Uterus (tissue), 4 donors: ENCODE data around the gene RFTN2. TPM values are rescaled to one million over a fixed set of nuclear protein-coding genes. Genes with fewer than 3 reads are reported as not detected.

ENCODE experiments used
- DNase-seq, 2 donors: peaks; one replicate each; pipeline ENCODE4 v3.0.0-alpha.2; 2019 to 2020
- H3K27ac ChIP-seq, 2 donors: fragments of 200-600 bp; sonication (generic); 1 replicate in 1 of 2; 2 replicates in 1 of 2; pipeline ENCODE4 v1.5.1; 2016 to 2018
- H3K27me3 ChIP-seq, 2 donors: fragments of 200-600 bp; sonication (generic); one replicate each; pipeline ENCODE4 v1.5.1; 2018 to 2019; ENCODE audit warnings: control low read depth in 1 of 2
- H3K36me3 ChIP-seq, 2 donors: fragments of 200-600 bp; sonication (generic); one replicate each; pipeline ENCODE4 v1.5.1; 2019; ENCODE audit warnings: control low read depth in 1 of 2
- H3K4me1 ChIP-seq, 2 donors: fragments of 200-600 bp; sonication (generic); one replicate each; pipeline ENCODE4 v1.5.1; 2018 to 2019; ENCODE audit warnings: control low read depth in 1 of 2
- H3K4me3 ChIP-seq, 2 donors: fragments of 200-600 bp; sonication (generic); 1 replicate in 1 of 2; 2 replicates in 1 of 2; pipeline ENCODE4 v1.5.1; 2018 to 2019; ENCODE audit warnings: mild to moderate bottlenecking in 1 of 2
- H3K9me3 ChIP-seq, 2 donors: fragments of 200-600 bp; sonication (generic); one replicate each; pipeline ENCODE4 v1.5.1; 2019; ENCODE audit warnings: control low read depth in 1 of 2
- POLR2A ChIP-seq, 2 donors: fragments of 450-650 bp; IDR thresholded peaks; one replicate each; pipeline ENCODE4 v1.6.1; 2016; ENCODE audit warnings: antibody characterized with exemption in 2 of 2, mild to moderate bottlenecking in 1 of 2, moderate library complexity in 1 of 2
- intact Hi-C: fragments of 100-400 bp; cut with DNase I; formaldehyde crosslinking; loops from one replicate; pipeline ENCODE4 v1.15.1; 2023; ENCODE audit warnings: low total_unique reads
- total RNA-seq, 4 donors: library from RNA; depleted of rRNA in 3 of 4; stranded (reverse); fragments of >200 nt in 3 of 4; gene quantifications; one replicate each; pipeline versions ENCODE4 v1.1.0 to v1.2.4, GENCODE V29; 2014 to 2023
- TF ChIP-seq, protein P1 (sequence below), 4 experiments: fragments of 200-600 bp in 2 of 4; fragments of 450-650 bp in 2 of 4; sonication (generic) in 2 of 4; IDR thresholded peaks; one replicate each; pipeline ENCODE4 v1.5.1; 2016 to 2019; ENCODE audit warnings: antibody characterized with exemption in 4 of 4, mild to moderate bottlenecking in 2 of 4, moderate library complexity in 1 of 4
- donor health status: DM: yes; HTN: yes; CAD: no.

Gene RFTN2
- total RNA-seq, 4 donors from 2014 or later: 2.0 to 26.7 (median 9.5) TPM

DNA sequence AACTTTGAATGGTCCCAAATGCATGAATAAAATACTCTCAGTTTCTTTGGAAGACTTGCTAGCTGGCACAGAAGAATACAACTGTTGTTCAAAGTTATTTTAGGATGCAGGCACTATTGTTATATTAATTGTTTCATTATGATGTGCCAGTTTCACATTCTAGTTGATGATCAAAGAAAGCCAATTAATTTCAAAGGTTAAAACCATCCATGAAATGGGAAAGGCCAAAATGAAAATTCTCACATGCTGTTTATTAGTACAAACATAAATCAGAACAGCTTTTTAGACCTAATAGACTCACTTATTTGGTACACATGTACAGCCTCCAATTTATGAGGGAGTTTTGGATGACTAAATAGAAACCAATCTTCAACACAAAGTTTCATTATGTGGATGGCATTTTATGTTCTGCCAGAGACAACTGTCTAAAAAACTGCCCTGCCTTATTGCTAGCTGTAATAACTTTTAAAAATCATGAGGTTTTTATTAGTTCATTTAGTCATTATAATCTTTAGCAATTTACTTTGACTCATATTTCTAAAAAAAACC, 42.2 kb downstream of the RFTN2 start:
- no peak overlapping the region for H3K4me3 ChIP-seq
- H3K36me3 ChIP-seq: no peaks in the 10 kb centered on the region
- DNase-seq: no peak
- no peaks in the 10 kb centered on the region for H3K4me1 ChIP-seq
- intact Hi-C loops: no loop called here
- H3K27me3 ChIP-seq: no peaks in the 10 kb centered on the region
- H3K27ac ChIP-seq: no peak overlapping the region
- no peaks in the 10 kb centered on the region for H3K9me3 ChIP-seq
- TF ChIP-seq, protein P1, sequence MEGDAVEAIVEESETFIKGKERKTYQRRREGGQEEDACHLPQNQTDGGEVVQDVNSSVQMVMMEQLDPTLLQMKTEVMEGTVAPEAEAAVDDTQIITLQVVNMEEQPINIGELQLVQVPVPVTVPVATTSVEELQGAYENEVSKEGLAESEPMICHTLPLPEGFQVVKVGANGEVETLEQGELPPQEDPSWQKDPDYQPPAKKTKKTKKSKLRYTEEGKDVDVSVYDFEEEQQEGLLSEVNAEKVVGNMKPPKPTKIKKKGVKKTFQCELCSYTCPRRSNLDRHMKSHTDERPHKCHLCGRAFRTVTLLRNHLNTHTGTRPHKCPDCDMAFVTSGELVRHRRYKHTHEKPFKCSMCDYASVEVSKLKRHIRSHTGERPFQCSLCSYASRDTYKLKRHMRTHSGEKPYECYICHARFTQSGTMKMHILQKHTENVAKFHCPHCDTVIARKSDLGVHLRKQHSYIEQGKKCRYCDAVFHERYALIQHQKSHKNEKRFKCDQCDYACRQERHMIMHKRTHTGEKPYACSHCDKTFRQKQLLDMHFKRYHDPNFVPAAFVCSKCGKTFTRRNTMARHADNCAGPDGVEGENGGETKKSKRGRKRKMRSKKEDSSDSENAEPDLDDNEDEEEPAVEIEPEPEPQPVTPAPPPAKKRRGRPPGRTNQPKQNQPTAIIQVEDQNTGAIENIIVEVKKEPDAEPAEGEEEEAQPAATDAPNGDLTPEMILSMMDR (IDR thresholded peaks at IDR 0.05): no peak
- TF ChIP-seq POLR2A (IDR thresholded peaks at IDR 0.05): no peak

DNA sequence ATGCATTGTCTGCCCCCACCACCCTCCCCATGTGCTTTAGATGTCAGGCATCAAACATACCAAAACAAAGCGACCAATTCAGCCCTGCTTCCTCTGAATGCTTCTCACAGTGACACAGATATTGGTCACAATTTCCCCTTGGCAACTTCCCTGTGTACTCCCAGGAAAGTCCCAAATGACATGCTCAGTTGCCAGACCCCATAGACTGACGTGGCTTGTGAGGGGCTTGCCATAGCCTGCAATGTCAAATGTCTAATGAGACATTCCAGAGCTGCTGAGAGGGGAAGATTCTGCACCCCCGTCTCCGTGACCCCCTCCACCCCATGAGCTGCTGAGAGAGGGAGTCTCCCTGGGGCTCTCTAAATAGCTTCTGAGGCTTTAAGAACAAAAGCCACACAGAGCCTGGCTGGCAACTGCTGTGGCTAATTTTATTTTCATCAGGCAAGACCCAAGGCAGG, 47.3 kb downstream of the RFTN2 start:
- Histone ChIP-seq H3K4me1 (no peaks in the 10 kb centered on the region), H3K27ac (no peak overlapping the region), H3K27me3 (no peaks in the 10 kb centered on the region), H3K36me3 (no peaks in the 10 kb centered on the region), H3K4me3 (no peak overlapping the region), H3K9me3 (no peaks in the 10 kb centered on the region)
- intact Hi-C loops: no loop called here
- DNase-seq: no peak
- TF ChIP-seq, protein P1 (IDR thresholded peaks at IDR 0.05): no peak
- TF ChIP-seq POLR2A (IDR thresholded peaks at IDR 0.05): no peak

DNA sequence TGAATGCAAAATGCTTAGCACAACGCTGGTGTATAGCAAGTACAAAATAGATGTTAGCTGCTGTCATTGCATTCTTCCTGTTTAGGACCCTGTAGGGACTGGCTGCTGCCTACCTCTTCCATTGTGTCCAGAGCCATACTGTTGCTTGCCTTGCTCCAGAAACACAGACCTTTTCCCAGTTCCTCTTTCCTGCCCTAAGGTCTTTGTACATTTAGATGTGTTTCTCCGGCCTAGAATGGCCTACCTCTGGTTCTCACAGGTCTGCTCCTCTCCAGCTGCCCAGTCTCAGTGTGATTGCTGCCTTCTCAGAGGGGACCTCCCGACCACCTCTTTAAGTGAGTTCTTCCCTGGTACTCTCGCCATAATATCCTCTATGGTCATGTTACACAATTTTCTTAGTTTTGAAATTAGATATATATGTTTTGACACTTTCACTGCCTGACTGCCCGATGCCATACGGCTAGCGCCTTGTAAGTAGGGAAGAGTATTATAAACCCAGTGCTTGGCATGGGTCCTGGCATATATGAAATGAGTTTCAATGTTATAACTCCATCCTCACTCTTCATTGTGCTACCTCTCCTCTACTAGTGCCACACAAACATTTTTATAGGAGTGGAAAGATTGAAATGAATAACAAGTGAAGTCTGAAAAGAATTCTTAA, 48.3 kb downstream of the RFTN2 start:
- no peaks in the 10 kb centered on the region for H3K27me3 ChIP-seq
- H3K27ac ChIP-seq: no peak overlapping the region
- H3K9me3 ChIP-seq: no peaks in the 10 kb centered on the region
- H3K36me3 ChIP-seq: no peaks in the 10 kb centered on the region
- no peak overlapping the region for H3K4me3 ChIP-seq
- TF ChIP-seq, protein P1 (IDR thresholded peaks at IDR 0.05): no peak
- intact Hi-C loops: no loop called here
- no peaks in the 10 kb centered on the region for H3K4me1 ChIP-seq
- DNase-seq: no peak

DNA sequence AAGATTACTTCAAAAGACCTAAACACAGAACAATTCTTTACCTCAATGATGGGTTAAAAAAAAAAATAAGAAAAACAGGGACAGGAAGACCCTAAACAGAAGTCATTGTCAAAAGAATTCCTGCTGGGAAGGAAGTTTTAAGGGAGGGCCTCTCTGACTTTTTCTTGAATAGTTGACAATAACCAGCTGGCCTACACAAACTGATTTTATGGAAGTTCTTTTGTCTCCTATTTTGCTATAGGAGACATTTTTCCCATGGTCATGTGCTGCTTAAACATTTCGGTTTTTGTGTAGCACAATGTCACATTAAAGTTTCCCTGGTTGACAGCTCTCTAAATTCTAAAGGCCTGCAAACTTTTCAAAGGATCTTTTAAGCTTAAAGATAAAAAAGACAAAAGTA, 55.3 kb downstream of the RFTN2 start:
- intact Hi-C loops: no loop called here
- TF ChIP-seq, protein P1 (IDR thresholded peaks at IDR 0.05): no peak
- no peak for TF ChIP-seq POLR2A (IDR thresholded peaks at IDR 0.05)
- no peaks in the 10 kb centered on the region for H3K9me3 ChIP-seq
- H3K27ac ChIP-seq: no peak overlapping the region
- H3K4me3 ChIP-seq: no peak overlapping the region
- no peaks in the 10 kb centered on the region for H3K4me1 ChIP-seq
- no peaks in the 10 kb centered on the region for H3K36me3 ChIP-seq
- H3K27me3 ChIP-seq: no peaks in the 10 kb centered on the region
- no peak for DNase-seq

DNA sequence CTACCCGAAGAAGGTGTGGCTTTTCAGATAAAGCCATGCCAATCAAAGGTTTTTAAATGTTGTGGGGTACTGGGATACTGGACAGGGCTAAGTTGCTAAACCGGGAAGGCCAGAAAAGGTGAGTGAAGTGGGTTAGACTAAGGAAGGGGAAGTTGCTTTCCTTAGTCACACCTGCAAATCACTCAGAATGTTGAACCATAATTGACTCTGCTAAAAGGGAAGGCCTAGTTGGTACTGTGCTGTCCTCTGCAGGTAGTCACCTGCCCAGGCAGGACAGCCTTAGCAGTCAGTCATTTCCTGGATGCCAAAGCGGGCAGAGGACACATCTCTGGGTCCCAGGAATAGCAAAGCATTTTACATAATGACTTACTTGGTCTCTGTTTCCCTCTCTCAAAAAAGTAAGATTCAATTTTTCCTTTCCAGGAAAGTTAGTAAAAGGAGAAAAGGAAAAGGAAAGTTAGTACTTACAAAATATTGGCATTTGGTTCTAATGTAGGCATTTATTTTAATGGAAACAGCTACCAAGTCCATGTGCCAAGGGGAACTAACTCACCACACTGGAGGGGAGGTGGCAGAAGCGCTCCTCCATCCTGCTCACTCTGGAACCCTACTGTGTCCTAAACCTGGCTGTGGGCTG, 60.3 kb downstream of the RFTN2 start:
- no peak overlapping the region for H3K4me3 ChIP-seq
- no peaks in the 10 kb centered on the region for H3K27me3 ChIP-seq
- H3K4me1 ChIP-seq: no peaks in the 10 kb centered on the region
- TF ChIP-seq POLR2A (IDR thresholded peaks at IDR 0.05): no peak
- TF ChIP-seq, protein P1 (IDR thresholded peaks at IDR 0.05): no peak
- no peaks in the 10 kb centered on the region for H3K9me3 ChIP-seq
- intact Hi-C loops: no loop called here
- no peak for DNase-seq
- H3K27ac ChIP-seq: no peak overlapping the region
- H3K36me3 ChIP-seq: no peaks in the 10 kb centered on the region
